HG03135 (cell line): ENCODE measurements around the gene CLP1.
A peak's percentile ranks its signal among the peaks of the same experiment; 100 is the strongest.
"Not testable (repeated sequence)": the region's sequence is repeated elsewhere in the genome, so short reads cannot be mapped to it uniquely, and the experiment has no call there.

Source experiments
- ATAC-seq: cut with Tn5 transposase; IDR thresholded peaks from one replicate; pipeline ENCODE4 v1.9.1; 2021; ENCODE audit warnings: mild to moderate bottlenecking, moderate library complexity; ENCODE audit not compliant: unreplicated experiment

Gene CLP1

GRCh38 chr11:57659669-57660068 lies 2.1 kb downstream of the CLP1 start:
- no peak for ATAC-seq

GRCh38 chr11:57662893-57663292 lies 5.3 kb downstream of the CLP1 start:
- no peak for ATAC-seq

- no peak for ATAC-seq
Measured at GRCh38 chr11:57663975-57664374, 6.4 kb downstream of the CLP1 start.

GRCh38 chr11:57667117-57667735 lies 9.7 kb downstream of the CLP1 start:
- ATAC-seq, result peak; percentile 67

GRCh38 chr11:57667736-57668433 lies 10.3 kb downstream of the CLP1 start, which contains the start of gene ZDHHC5:
Gene ZDHHC5, plus strand, starts transcription at chr11:57668114. Its CDS starts 4,977 bp downstream, at chr11:57673091.
- peak; percentile 83 for ATAC-seq

DNA sequence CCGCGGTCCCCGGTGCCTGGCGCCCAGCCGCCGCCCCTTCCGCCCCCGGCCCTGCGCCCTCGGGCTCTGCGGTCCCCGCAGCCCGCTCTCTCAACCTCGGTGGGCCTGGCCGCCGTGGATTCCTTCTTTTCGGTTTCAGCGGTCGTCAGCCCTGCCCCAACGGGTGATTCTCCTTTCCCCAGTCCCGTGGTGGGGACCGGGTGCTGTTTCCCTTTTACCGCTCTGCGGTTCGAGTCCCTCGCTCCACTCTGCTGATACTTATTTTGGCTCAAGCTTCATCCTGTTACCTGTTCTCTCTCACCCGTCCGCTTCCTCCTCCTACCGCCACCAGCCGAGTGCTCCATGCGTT lies 10.8 kb downstream of the CLP1 start:
- peak; percentile 14 for ATAC-seq

DNA sequence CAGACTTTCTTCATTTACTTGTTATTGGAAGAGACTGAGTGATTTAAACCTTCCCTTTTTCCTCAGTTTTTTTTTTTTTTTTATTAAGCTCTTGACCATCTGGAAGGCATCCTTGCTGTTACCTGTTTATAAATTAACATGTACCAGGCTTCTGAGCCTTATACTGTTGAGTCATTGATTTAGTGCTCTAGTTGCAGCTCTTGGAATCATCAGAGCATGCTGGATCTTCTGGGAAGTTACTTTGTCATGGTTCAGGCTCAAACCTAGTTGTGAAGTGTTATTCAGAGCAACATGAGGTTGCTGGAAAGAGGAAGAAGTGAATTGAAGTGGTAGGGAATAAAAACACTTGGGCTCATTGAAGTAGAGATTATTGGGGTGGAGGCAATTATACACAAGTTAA lies 16.7 kb downstream of the CLP1 start:
- ATAC-seq, result no peak

DNA sequence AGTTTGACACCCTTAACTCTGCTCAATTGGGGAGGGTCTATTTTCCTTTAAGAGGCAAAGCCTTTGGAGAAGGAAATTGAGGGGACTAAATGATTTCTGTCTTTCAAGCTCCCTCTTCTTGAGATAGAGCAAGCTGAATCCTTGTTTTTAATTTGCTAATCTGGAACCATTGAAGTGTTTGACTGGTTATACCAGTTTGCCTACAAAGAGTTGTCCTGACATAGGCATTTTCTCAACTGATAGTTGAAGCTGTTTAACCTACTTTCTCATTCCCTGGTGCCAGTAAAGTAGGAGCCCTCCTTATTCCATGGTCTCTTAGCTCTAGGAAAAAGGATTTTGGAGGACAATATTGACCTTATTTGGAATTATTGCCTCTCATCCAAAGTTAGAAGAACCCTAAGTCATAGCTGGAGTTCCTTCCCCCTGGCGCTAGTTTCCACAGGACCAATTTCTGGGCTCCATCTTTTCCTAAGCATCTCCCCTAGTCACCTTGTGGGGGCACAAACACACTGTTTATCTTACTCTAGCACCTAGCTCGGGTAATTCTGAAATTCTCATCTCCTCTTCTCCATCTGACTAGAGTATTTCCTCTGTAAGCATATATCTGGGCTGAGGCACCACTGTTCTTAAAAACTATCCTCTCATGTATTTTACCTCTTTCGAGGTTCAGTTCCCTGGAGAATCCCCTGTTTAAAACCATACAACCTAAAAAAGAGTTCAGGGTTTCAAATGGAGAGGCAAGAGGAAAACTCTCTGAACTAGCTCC lies 17.8 kb downstream of the CLP1 start:
- ATAC-seq, result no peak

DNA sequence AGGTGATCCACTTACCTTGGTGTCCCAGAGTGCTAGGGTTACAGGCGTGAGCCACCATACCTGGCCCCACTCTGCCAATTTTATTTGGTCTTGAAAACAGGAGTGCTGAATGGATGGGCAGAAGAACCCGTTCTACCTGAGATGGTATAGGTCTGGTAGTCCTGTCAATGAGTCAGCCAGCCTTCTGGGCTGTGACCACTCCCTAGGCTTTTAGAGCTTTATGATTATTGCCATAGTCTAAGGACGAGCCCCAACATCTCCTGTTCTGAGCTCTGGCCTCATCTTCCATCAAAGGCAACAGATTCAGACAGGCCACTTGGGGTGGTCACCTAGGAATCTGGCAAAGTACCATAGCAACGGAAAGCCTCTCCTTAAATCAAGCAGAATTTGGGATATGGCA lies 21.8 kb downstream of the CLP1 start:
- no peak for ATAC-seq

GRCh38 chr11:57680552-57680874 lies 23.0 kb downstream of the CLP1 start:
- no peak for ATAC-seq

DNA sequence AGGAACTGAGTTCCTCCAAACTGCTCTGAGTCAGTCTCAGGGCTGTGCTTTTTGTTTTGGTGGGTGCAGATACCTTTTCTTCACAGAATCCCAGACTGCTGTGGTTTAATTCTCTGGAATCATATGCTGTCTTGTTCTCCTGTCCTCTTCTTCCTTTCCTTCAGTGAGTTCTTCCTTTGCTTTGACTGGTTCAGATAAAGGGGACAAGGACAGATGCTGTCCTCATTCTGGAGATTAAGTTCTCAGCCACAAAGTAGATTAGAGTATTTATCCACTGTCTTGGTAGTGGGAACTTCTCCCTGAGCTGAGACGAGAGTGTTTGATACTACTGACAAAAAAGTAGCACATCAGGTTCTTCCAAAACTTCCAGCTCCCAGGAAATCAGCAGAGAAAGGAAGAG lies 23.6 kb downstream of the CLP1 start:
- no peak for ATAC-seq

DNA sequence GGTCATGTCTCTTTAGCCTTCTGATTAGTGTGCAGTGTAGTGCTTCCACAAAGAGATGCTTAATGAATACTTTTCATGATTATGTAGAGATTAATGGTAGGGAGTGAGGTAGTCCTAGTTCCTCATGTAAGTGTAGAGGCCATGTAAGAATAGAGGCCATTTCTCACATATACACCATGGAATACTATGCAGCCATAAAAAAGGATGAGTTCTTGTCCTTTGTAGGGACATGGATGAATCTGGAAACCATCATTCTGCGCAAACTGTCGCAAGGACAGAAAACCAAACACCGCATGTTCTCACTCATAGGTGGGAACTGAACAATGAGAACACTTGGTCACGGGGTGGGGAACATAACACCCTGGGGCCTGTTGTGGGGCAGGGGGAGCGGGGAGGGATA lies 32.9 kb downstream of the CLP1 start:
- ATAC-seq, result not testable (repeated sequence)

- no peak for ATAC-seq
Measured at GRCh38 chr11:57698843-57699365, 41.3 kb downstream of the CLP1 start.

DNA sequence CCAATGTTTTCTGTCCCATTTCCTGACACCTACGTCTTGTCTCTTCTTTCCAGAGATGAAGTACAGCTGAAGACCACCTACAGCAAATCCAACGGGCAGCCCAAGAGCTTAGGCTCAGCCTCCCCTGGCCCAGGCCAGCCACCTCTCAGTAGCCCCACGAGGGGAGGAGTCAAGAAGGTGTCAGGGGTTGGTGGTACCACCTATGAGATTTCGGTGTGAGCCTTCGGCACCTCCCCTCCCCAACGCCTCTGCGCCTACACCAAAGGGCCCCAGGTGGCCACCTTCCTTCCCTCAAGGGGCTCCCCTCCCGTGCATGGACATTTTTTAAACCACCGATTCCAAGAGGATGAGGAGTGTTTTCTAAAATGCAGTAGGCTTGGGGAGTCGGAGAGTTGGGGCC lies 42.3 kb downstream of the CLP1 start:
- ATAC-seq, result no peak

GRCh38 chr11:57700425-57700824 lies 42.9 kb downstream of the CLP1 start:
- no peak for ATAC-seq

GRCh38 chr11:57703341-57703740 lies 45.8 kb downstream of the CLP1 start:
- no peak for ATAC-seq

DNA sequence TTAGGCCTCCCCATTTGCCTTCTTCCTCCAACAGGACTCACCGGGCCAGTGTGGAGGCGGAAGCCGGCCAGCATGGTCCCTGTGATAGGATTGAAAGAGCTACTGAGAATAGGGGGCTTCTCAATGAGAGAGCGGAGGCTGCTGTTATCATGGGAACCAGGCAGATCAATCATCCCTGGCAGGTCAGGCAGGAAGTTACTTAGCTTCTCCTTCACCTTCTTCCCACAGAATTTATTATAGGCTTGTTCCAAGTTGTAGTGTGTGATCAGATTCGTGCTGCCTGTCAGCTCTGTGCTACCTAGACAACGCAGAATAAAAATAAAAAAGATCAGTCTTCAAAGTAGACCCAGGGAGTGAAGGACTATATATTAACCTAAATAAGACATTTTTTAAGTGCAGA lies 47.4 kb downstream of the CLP1 start:
- no peak for ATAC-seq

DNA sequence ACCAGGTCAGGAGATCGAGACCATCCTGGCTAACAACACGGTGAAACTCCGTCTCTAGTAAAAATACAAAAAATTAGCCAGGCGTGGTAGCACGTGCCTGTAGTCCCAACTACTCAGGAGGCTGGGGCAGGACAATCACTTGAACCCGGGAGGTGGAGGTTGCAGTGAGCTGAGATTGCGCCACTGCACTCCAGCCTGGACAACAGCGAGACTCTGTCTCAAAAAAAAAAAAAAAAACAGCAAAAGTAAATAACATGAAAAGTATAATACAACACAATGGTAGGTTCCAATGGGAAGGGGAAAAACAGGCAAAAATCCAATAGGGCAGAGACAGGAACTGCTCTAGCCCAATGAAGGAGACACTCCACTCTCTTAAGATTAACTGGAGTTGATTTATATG lies 47.9 kb downstream of the CLP1 start:
- not testable (repeated sequence) for ATAC-seq

GRCh38 chr11:57709802-57710367 lies 52.3 kb downstream of the CLP1 start:
- no peak for ATAC-seq
